OCI-LY1 (cell line): Measurements from ENCODE around the gene SIK3.

Experiments
- EZH2 ChIP-seq: fragments of 200-600 bp; sonication (generic), shearing (Covaris generic); IDR thresholded peaks from 2 replicates; pipeline ENCODE4 v1.8.0; 2017; ENCODE audit warnings: borderline replicate concordance, mixed run types, mild to moderate bottlenecking, antibody characterized with exemption, low read length, moderate library complexity, mixed read lengths
- TF ChIP-seq, protein P1 (sequence below): fragments of 200-600 bp; sonication (generic), shearing (Covaris generic); IDR thresholded peaks from 2 replicates; pipeline ENCODE4 v1.5.1; 2017; ENCODE audit warnings: mild to moderate bottlenecking, antibody characterized with exemption, low read length, moderate library complexity, mixed read lengths

DNA sequence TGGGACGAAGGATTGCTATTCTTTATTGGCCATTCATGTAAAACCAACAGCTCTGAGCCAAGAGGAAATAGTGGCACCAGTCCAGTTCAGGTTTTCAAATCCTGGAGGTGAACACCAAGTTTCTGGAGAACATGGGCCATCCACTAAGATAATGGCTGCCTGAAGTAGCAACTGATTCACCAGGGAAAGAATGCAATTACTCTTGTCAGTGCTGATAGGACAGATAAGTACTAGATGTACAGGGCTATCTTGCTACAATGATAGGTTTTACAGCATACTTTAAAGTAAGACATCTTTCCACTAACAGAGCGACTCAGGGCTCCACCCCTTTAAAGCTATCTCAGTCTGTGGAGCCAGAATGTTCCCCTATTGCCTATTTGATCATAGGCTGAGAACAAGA lies 224.0 kb downstream of the SIK3 start:
- TF ChIP-seq, protein P1, sequence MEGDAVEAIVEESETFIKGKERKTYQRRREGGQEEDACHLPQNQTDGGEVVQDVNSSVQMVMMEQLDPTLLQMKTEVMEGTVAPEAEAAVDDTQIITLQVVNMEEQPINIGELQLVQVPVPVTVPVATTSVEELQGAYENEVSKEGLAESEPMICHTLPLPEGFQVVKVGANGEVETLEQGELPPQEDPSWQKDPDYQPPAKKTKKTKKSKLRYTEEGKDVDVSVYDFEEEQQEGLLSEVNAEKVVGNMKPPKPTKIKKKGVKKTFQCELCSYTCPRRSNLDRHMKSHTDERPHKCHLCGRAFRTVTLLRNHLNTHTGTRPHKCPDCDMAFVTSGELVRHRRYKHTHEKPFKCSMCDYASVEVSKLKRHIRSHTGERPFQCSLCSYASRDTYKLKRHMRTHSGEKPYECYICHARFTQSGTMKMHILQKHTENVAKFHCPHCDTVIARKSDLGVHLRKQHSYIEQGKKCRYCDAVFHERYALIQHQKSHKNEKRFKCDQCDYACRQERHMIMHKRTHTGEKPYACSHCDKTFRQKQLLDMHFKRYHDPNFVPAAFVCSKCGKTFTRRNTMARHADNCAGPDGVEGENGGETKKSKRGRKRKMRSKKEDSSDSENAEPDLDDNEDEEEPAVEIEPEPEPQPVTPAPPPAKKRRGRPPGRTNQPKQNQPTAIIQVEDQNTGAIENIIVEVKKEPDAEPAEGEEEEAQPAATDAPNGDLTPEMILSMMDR: no peak
- no peak for TF ChIP-seq EZH2
